SK-N-SH (cell line): ENCODE data around the gene SNAP23. TPM values are rescaled to one million over a fixed set of nuclear protein-coding genes. Genes with fewer than 3 reads are reported as not detected.

Source experiments
- CTCF ChIA-PET: fragments of 300-600, 350-600 bp; formaldehyde crosslinking; extraction: SDS; loops from one replicate; lab custom pipeline; 2021; lab: Yijun Ruan, JAX
- POLR2A ChIA-PET: fragments of 350-600 bp; sonication (Branson Sonifier 250); formaldehyde crosslinking; extraction: SDS; loops from one replicate; lab custom pipeline; 2020; ENCODE audit warnings: antibody characterized with exemption, inconsistent platforms; lab: Yijun Ruan, JAX
- DNase-seq: peaks from one replicate; pipeline ENCODE4 v3.0.0; 2012
- H2AFZ ChIP-seq: fragments of 200-600 bp; sonication (generic); 2 replicates; pipeline ENCODE4 v1.8.1; 2016; ENCODE audit warnings: antibody characterized with exemption, mild to moderate bottlenecking, low read depth
- H3F3A ChIP-seq: fragments of 200-600 bp; sonication (generic); replicated peaks from 2 replicates; pipeline ENCODE3; 2016; ENCODE audit warnings: antibody characterized with exemption, mild to moderate bottlenecking; ENCODE audit not compliant: insufficient read depth
- H3K27ac ChIP-seq, 2 experiments: fragments of 200-500 bp in 1 of 2; fragments of 200-600 bp in 1 of 2; sonication (Bioruptor generic) in 1 of 2; sonication (generic), shearing (Covaris generic) in 1 of 2; 2 replicates each; pipeline versions ENCODE4 v1.5.1 to v1.6.1; 2014 to 2016; ENCODE audit warnings: low read depth in 2 of 2, inconsistent platforms in 1 of 2, low read length in 1 of 2, mild to moderate bottlenecking in 1 of 2, mixed read lengths in 1 of 2
- H3K27me3 ChIP-seq: fragments of 200-600 bp; sonication (generic), shearing (Covaris generic); 2 replicates; pipeline ENCODE4 v1.6.1; 2016; ENCODE audit warnings: mixed run types; ENCODE audit not compliant: insufficient read depth
- H3K36me3 ChIP-seq, 2 experiments: fragments of 200-500 bp in 1 of 2; fragments of 200-600 bp in 1 of 2; sonication (Bioruptor generic) in 1 of 2; sonication (generic) in 1 of 2; replicated peaks in 1 of 2; 2 replicates each; pipeline versions ENCODE3 to v1.5.1; 2014 to 2016; ENCODE audit warnings: low read length in 1 of 2, mild to moderate bottlenecking in 1 of 2; ENCODE audit not compliant: insufficient read depth in 2 of 2, control insufficient read depth in 1 of 2
- H3K4me1 ChIP-seq, 2 experiments: fragments of 200-500 bp in 1 of 2; fragments of 200-600 bp in 1 of 2; sonication (Bioruptor generic) in 1 of 2; sonication (generic), shearing (Covaris generic) in 1 of 2; 2 replicates each; pipeline versions ENCODE4 v1.5.1 to v1.6.1; 2014 to 2016; ENCODE audit warnings: low read depth in 1 of 2, low read length in 1 of 2, mixed run types in 1 of 2; ENCODE audit not compliant: insufficient read depth in 2 of 2, control insufficient read depth in 1 of 2
- H3K4me2 ChIP-seq: fragments of 200-600 bp; sonication (generic), shearing (Covaris generic); 2 replicates; pipeline ENCODE4 v1.6.1; 2017; ENCODE audit warnings: mixed run types
- H3K4me3 ChIP-seq, 2 experiments: fragments of 200-500 bp in 1 of 2; fragments of 200-600 bp in 1 of 2; sonication (Bioruptor generic) in 1 of 2; sonication (generic), shearing (Covaris generic) in 1 of 2; 2 replicates each; pipeline versions ENCODE4 v1.5.1 to v1.8.1; 2014 to 2016; ENCODE audit warnings: low read depth in 2 of 2, inconsistent platforms in 1 of 2, low read length in 1 of 2, mild to moderate bottlenecking in 1 of 2, mixed read lengths in 1 of 2, moderate library complexity in 1 of 2
- H3K79me2 ChIP-seq: fragments of 200-600 bp; sonication (generic); 2 replicates; pipeline ENCODE4 v1.8.1; 2017; ENCODE audit warnings: mild to moderate bottlenecking; ENCODE audit not compliant: insufficient read depth
- H3K9ac ChIP-seq: fragments of 200-600 bp; sonication (generic); 2 replicates; pipeline ENCODE4 v1.6.1; 2017; ENCODE audit warnings: mixed run types
- H3K9me2 ChIP-seq: fragments of 200-600 bp; sonication (generic); 2 replicates; pipeline ENCODE4 v1.6.1; 2017; ENCODE audit warnings: mixed run types
- H3K9me3 ChIP-seq: fragments of 200-600 bp; sonication (generic); 2 replicates; pipeline ENCODE4 v1.6.1; 2017; ENCODE audit warnings: mixed run types, mild to moderate bottlenecking, moderate library complexity
- H4K20me1 ChIP-seq: fragments of 200-600 bp; sonication (generic); 2 replicates; pipeline ENCODE4 v1.6.1; 2017; ENCODE audit warnings: mild to moderate bottlenecking, mixed run types; ENCODE audit not compliant: insufficient read depth
- CHD2 ChIP-seq: fragments of 150-350 bp; IDR thresholded peaks from 2 replicates; pipeline ENCODE4 v1.6.1; 2018; ENCODE audit warnings: low read length; ENCODE audit not compliant: partially characterized antibody
- ELF1 ChIP-seq: IDR thresholded peaks from 2 replicates; pipeline ENCODE4 v1.4.0; 2012
- EP300 ChIP-seq, 2 experiments: IDR thresholded peaks; 2 replicates each; pipeline versions ENCODE4 v1.4.0 to v1.6.1; 2012; ENCODE audit warnings: borderline replicate concordance in 1 of 2, low read depth in 1 of 2, low read length in 1 of 2
- EZH2phosphoT487 ChIP-seq: fragments of 200-600 bp; sonication (generic); IDR thresholded peaks from 2 replicates; pipeline ENCODE4 v1.6.1; 2017; ENCODE audit warnings: low read depth, mixed run types, mild to moderate bottlenecking, antibody characterized with exemption, moderate library complexity, borderline replicate concordance
- FOXM1 ChIP-seq: IDR thresholded peaks from 2 replicates; pipeline ENCODE4 v1.4.0; 2012; ENCODE audit warnings: low read depth, mild to moderate bottlenecking
- GABPA ChIP-seq: IDR thresholded peaks from 2 replicates; pipeline ENCODE4 v1.4.0; 2012; ENCODE audit warnings: low read depth, mild to moderate bottlenecking
- GATA2 ChIP-seq: sonication (generic); formaldehyde crosslinking; IDR thresholded peaks from 2 replicates; pipeline ENCODE4 v1.5.0; 2020; ENCODE audit warnings: mild to moderate bottlenecking, missing genetic modification reagents
- JUND ChIP-seq: IDR thresholded peaks from 2 replicates; pipeline ENCODE4 v1.4.0; 2012
- MXI1 ChIP-seq: IDR thresholded peaks from 2 replicates; pipeline ENCODE4 v1.6.1; 2012; ENCODE audit warnings: mild to moderate bottlenecking, low read depth, low read length, improper control_type of control experiment
- NRF1 ChIP-seq: IDR thresholded peaks from 2 replicates; pipeline ENCODE4 v1.6.1; 2012; ENCODE audit warnings: low read depth, mild to moderate bottlenecking, low read length
- POLR2AphosphoS5 ChIP-seq: IDR thresholded peaks from 2 replicates; pipeline ENCODE4 v1.6.1; 2012; ENCODE audit warnings: low read depth, low read length
- RCOR1 ChIP-seq: fragments of 150-350 bp; IDR thresholded peaks from 2 replicates; pipeline ENCODE4 v1.6.1; 2017; ENCODE audit warnings: antibody characterized with exemption, low read length
- RFX5 ChIP-seq: IDR thresholded peaks from 2 replicates; pipeline ENCODE4 v1.6.1; 2012; ENCODE audit warnings: mild to moderate bottlenecking, improper control_type of control experiment, low read length
- SIN3A ChIP-seq: IDR thresholded peaks from 2 replicates; pipeline ENCODE4 v1.6.1; 2012; ENCODE audit warnings: low read depth, mild to moderate bottlenecking, low read length, moderate library complexity, borderline replicate concordance
- TAF1 ChIP-seq: IDR thresholded peaks from 2 replicates; pipeline ENCODE4 v1.6.1; 2012; ENCODE audit warnings: low read depth, mild to moderate bottlenecking, low read length, moderate library complexity, borderline replicate concordance
- TCF12 ChIP-seq: IDR thresholded peaks from 2 replicates; pipeline ENCODE4 v1.4.0; 2012
- TEAD4 ChIP-seq: IDR thresholded peaks from 2 replicates; pipeline ENCODE4 v1.4.0; 2012; ENCODE audit warnings: mild to moderate bottlenecking, borderline replicate concordance; ENCODE audit not compliant: insufficient read depth
- YY1 ChIP-seq: IDR thresholded peaks from 2 replicates; pipeline ENCODE4 v1.4.0; 2012; ENCODE audit warnings: low read depth, mild to moderate bottlenecking
- WGBS: methylation state at CpG from one replicate; pipeline ENCODE4 v1.1.6; 2017; ENCODE audit warnings: low lambda C conversion rate; 5-methylcytosine and 5-hydroxymethylcytosine counted together
- polyA plus RNA-seq, 3 experiments: library from polyadenylated mRNA; depleted of rRNA; stranded (reverse); fragments of >200 nt; gene quantifications; 2 replicates each; pipeline ENCODE4 v1.2.3, GENCODE V29; 2012
- TF ChIP-seq, protein P1 (sequence below): fragments of 150-350 bp; IDR thresholded peaks from 2 replicates; pipeline ENCODE4 v1.6.1; 2016; ENCODE audit warnings: mild to moderate bottlenecking, low read depth, low read length
- TF ChIP-seq, protein P2 (sequence below): fragments of 150-350 bp; IDR thresholded peaks from 2 replicates; pipeline ENCODE4 v1.6.1; 2017; ENCODE audit warnings: antibody characterized with exemption, low read length, low read depth, borderline replicate concordance
- TF ChIP-seq, protein P3 (sequence below): IDR thresholded peaks from 2 replicates; pipeline ENCODE4 v1.6.1; 2012; ENCODE audit warnings: mild to moderate bottlenecking, low read depth, low read length, moderate library complexity
- TF ChIP-seq, protein P4 (sequence below): IDR thresholded peaks from 2 replicates; pipeline ENCODE4 v1.4.0; 2012; ENCODE audit warnings: low read depth
- TF ChIP-seq, protein P5 (sequence below): fragments of 200-600 bp; sonication (generic); IDR thresholded peaks from 2 replicates; pipeline ENCODE4 v1.6.1; 2017; ENCODE audit warnings: antibody characterized with exemption, mild to moderate bottlenecking, moderate library complexity

The SNAP23 gene
- polyA plus RNA-seq, 1 of the 3 experiments (the other 2 are of a cell fraction), result 39.2 TPM

DNA sequence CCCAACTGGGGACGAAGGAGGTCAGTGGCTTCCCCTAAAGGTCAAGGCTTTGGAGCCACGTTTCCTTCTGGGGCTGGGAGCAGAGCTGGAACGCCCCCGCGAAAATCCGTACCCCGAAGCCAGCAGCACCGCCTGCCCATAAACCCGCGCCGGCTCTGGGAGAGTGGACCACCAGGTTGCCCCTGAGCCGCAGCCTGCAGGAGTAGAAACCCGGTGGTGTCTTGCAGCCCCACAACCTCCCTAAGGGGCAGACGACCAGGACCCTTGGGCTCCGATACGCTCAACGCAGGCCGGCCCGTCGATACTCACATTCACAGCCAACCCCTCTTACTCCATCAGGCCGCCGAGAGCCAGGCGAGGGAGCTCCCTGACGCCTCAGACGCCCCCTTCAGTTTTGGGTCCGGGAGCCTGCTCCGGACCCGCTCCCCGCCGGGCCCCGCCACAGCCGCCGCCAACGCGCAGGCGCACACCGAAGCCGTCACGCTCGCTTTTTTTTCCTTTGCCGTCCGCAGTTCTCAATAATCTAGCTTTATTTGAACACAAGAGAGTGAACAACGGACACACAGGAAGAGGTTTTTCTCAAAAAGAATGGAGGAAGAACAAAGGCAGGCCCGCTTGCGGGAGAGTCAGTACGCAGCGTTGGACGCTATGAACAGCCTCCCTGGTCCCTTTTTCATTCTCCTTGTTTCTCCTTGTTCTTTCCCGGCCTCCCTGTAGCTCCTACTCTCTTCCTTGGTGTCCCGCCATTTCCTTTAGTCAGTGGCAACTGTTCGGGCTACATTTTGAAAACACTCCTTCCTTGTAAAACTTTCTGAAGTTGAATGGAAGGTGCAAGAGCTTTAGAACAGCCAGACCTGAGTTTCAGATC, 4.5 kb upstream of the SNAP23 start, which contains the start of gene ZNF106:
Gene ZNF106, minus strand, starts transcription at position 471 of the 868 bp plus-strand sequence. CDS start 18,852 bp downstream, outside the sequence.
- peaks cover 0 to 6% of the 10 kb centered on the region in 2 experiments; a peak in 2 of 4 replicates for H3K4me1 ChIP-seq
- peak within 1 kb of the TSS; percentile 79 to 99 for H3K4me3 ChIP-seq
- POLR2A ChIA-PET, result interaction anchor here (0.7 to 1.0 kb wide), 3 partner anchors 10 to 92 kb away, joined by 3 to 5 read pairs (median 4); partner anchors contain the start of gene STARD9
- H3K79me2 ChIP-seq, result peaks cover 54% of the 10 kb centered on the region
- H3K27ac ChIP-seq, result peak within 1 kb of the TSS; percentile 91 to 99
- peaks cover 27% of the 10 kb centered on the region for H3F3A ChIP-seq
- WGBS, result 2% methylated on average over 28 of the region's 51 CpGs
- DNase-seq, result peak; percentile 96
- CTCF ChIA-PET, result interaction anchor here (0.6 kb wide), 1 partner anchor 9 kb away, joined by 3 read pairs; no protein-coding TSS in a partner anchor
- H3K4me2 ChIP-seq, result peak within 1 kb of the TSS; percentile 88
- no peaks in the 10 kb centered on the region for H3K27me3 ChIP-seq
- H3K36me3 ChIP-seq, result peaks cover 0 to 5% of the 10 kb centered on the region in 2 experiments
- H4K20me1 ChIP-seq, result no peaks in the 10 kb centered on the region
- H2AFZ ChIP-seq, result peak within 1 kb of the TSS; percentile 92
- no peaks in the 10 kb centered on the region for H3K9me2 ChIP-seq
- H3K9me3 ChIP-seq, result no peaks in the 10 kb centered on the region
- H3K9ac ChIP-seq, result peak within 1 kb of the TSS; percentile 99
- TF ChIP-seq RCOR1 (peak; percentile 47; the same call in 1 of the 2 replicates), RFX5 (peak; percentile 62; the same call in 1 of the 2 replicates), YY1 (peak; percentile 88), NRF1 (peak; percentile 70), MXI1 (peak; percentile 75; the same call in 1 of the 2 replicates), ELF1 (peak; percentile 85), FOXM1 (0 out of 2 replicates have a peak, but pooled peaks have one; percentile 30), GATA2 (CRISPR knock-in tag) (no peak), SIN3A (no peak), EP300 (IDR thresholded peaks at IDR 0.05; ENCODE audit: borderline replicate concordance in 1 of 2, low read depth in 1 of 2, low read length in 1 of 2) (peak; percentile 26 to 46; a peak in 2 of 4 replicates), TAF1 (peak; percentile 96), TCF12 (peak; percentile 30; the same call in 1 of the 2 replicates), TEAD4 (no peak), GABPA (no peak; the same call in 1 of the 2 replicates), JUND (no peak), CHD2 (peak; percentile 51), EZH2phosphoT487 (no peak), POLR2AphosphoS5 (peak; percentile 86)
- TF ChIP-seq, protein P1, sequence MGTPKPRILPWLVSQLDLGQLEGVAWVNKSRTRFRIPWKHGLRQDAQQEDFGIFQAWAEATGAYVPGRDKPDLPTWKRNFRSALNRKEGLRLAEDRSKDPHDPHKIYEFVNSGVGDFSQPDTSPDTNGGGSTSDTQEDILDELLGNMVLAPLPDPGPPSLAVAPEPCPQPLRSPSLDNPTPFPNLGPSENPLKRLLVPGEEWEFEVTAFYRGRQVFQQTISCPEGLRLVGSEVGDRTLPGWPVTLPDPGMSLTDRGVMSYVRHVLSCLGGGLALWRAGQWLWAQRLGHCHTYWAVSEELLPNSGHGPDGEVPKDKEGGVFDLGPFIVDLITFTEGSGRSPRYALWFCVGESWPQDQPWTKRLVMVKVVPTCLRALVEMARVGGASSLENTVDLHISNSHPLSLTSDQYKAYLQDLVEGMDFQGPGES, result no peak
- TF ChIP-seq, protein P2, sequence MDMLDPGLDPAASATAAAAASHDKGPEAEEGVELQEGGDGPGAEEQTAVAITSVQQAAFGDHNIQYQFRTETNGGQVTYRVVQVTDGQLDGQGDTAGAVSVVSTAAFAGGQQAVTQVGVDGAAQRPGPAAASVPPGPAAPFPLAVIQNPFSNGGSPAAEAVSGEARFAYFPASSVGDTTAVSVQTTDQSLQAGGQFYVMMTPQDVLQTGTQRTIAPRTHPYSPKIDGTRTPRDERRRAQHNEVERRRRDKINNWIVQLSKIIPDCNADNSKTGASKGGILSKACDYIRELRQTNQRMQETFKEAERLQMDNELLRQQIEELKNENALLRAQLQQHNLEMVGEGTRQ, result no peak
- TF ChIP-seq, protein P3, sequence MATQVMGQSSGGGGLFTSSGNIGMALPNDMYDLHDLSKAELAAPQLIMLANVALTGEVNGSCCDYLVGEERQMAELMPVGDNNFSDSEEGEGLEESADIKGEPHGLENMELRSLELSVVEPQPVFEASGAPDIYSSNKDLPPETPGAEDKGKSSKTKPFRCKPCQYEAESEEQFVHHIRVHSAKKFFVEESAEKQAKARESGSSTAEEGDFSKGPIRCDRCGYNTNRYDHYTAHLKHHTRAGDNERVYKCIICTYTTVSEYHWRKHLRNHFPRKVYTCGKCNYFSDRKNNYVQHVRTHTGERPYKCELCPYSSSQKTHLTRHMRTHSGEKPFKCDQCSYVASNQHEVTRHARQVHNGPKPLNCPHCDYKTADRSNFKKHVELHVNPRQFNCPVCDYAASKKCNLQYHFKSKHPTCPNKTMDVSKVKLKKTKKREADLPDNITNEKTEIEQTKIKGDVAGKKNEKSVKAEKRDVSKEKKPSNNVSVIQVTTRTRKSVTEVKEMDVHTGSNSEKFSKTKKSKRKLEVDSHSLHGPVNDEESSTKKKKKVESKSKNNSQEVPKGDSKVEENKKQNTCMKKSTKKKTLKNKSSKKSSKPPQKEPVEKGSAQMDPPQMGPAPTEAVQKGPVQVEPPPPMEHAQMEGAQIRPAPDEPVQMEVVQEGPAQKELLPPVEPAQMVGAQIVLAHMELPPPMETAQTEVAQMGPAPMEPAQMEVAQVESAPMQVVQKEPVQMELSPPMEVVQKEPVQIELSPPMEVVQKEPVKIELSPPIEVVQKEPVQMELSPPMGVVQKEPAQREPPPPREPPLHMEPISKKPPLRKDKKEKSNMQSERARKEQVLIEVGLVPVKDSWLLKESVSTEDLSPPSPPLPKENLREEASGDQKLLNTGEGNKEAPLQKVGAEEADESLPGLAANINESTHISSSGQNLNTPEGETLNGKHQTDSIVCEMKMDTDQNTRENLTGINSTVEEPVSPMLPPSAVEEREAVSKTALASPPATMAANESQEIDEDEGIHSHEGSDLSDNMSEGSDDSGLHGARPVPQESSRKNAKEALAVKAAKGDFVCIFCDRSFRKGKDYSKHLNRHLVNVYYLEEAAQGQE, result no peak
- TF ChIP-seq, protein P4, sequence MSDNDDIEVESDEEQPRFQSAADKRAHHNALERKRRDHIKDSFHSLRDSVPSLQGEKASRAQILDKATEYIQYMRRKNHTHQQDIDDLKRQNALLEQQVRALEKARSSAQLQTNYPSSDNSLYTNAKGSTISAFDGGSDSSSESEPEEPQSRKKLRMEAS, result peak; percentile 73
- TF ChIP-seq, protein P5, sequence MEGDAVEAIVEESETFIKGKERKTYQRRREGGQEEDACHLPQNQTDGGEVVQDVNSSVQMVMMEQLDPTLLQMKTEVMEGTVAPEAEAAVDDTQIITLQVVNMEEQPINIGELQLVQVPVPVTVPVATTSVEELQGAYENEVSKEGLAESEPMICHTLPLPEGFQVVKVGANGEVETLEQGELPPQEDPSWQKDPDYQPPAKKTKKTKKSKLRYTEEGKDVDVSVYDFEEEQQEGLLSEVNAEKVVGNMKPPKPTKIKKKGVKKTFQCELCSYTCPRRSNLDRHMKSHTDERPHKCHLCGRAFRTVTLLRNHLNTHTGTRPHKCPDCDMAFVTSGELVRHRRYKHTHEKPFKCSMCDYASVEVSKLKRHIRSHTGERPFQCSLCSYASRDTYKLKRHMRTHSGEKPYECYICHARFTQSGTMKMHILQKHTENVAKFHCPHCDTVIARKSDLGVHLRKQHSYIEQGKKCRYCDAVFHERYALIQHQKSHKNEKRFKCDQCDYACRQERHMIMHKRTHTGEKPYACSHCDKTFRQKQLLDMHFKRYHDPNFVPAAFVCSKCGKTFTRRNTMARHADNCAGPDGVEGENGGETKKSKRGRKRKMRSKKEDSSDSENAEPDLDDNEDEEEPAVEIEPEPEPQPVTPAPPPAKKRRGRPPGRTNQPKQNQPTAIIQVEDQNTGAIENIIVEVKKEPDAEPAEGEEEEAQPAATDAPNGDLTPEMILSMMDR, result peak; percentile 25
